ENCODE results near the gene STK24. TPM values are rescaled to one million over a fixed set of nuclear protein-coding genes. Genes with fewer than 3 reads are reported as not detected.

The STK24 gene
- total RNA-seq, 2 experiments from 2014 or later = 60.4 to 88.7 TPM

GRCh38 chr13:98475522-98475921 lies 101.4 kb downstream of the STK24 start:
- no peak for DNase-seq (ENCODE audit: low spot score)
- H3K9me3 ChIP-seq (ENCODE audit: low read length) = no peaks in the 10 kb centered on the region
- peaks cover 20% of the 10 kb centered on the region for H3K79me2 ChIP-seq (ENCODE audit: insufficient read depth, low read depth, low read length)
- H4K20me1 ChIP-seq (ENCODE audit: insufficient read depth, low read length) = no peaks in the 10 kb centered on the region
- intact Hi-C loops (cut with micrococcal nuclease; ENCODE audit: unreplicated experiment) = no loop called here
- H3K36me3 ChIP-seq (ENCODE audit: insufficient read depth, low read length) = peaks cover 37% of the 10 kb centered on the region
- ChIA-PET CTCF (ENCODE audit: unreplicated experiment) (no interaction called here), POLR2A (no interaction called here)
- H3K4me3 ChIP-seq (ENCODE audit: low read depth, low read length, poor library complexity, severe bottlenecking) = no peak overlapping the region
- H3K4me2 ChIP-seq (ENCODE audit: low read length) = no peak overlapping the region
- no peaks in the 10 kb centered on the region for H3K9me2 ChIP-seq (ENCODE audit: insufficient read depth, low read length)
- H3K27ac ChIP-seq (ENCODE audit: low read depth, low read length, poor library complexity, severe bottlenecking) = no peak overlapping the region
- no TSS peak for BruUV-seq (replicated peaks)
- no peak overlapping the region for H2AFZ ChIP-seq (ENCODE audit: low read length)
- peaks cover 30% of the 10 kb centered on the region for H3K4me1 ChIP-seq (ENCODE audit: insufficient read depth, low read length, poor library complexity, severe bottlenecking)
- TF ChIP-seq EZH2phosphoT487 (IDR thresholded peaks at IDR 0.05; ENCODE audit: borderline replicate concordance, low read depth, low read length) (no peak), CTCF (conservative IDR thresholded peaks at IDR 0.05; ENCODE audit: low read length) (no peak)

GRCh38 chr13:98474761-98475160 lies 102.1 kb downstream of the STK24 start:
- intact Hi-C loops (cut with micrococcal nuclease; ENCODE audit: unreplicated experiment) = no loop called here
- peaks cover 29% of the 10 kb centered on the region for H3K4me1 ChIP-seq (ENCODE audit: insufficient read depth, low read length, poor library complexity, severe bottlenecking)

More at GRCh38 chr13:98474761-98475160, 102.1 kb downstream of the STK24 start:
- H3K4me3 ChIP-seq (ENCODE audit: low read depth, low read length, poor library complexity, severe bottlenecking) = no peak overlapping the region
- no peak for DNase-seq (ENCODE audit: low spot score)
- H3K27ac ChIP-seq (ENCODE audit: low read depth, low read length, poor library complexity, severe bottlenecking) = no peak overlapping the region
- no peaks in the 10 kb centered on the region for H3K9me3 ChIP-seq (ENCODE audit: low read length)
- H3K9me2 ChIP-seq (ENCODE audit: insufficient read depth, low read length) = no peaks in the 10 kb centered on the region
- CTCF ChIA-PET (ENCODE audit: unreplicated experiment) = no interaction called here
- no peak overlapping the region for H3K4me2 ChIP-seq (ENCODE audit: low read length)
- no peaks in the 10 kb centered on the region for H4K20me1 ChIP-seq (ENCODE audit: insufficient read depth, low read length)
- no peak for TF ChIP-seq CTCF (conservative IDR thresholded peaks at IDR 0.05; ENCODE audit: low read length)
- TF ChIP-seq EZH2phosphoT487 (IDR thresholded peaks at IDR 0.05; ENCODE audit: borderline replicate concordance, low read depth, low read length) = no peak
- H3K79me2 ChIP-seq (ENCODE audit: insufficient read depth, low read depth, low read length) = peaks cover 20% of the 10 kb centered on the region
- POLR2A ChIA-PET = no interaction called here
- no peak overlapping the region for H2AFZ ChIP-seq (ENCODE audit: low read length)
- peaks cover 37% of the 10 kb centered on the region for H3K36me3 ChIP-seq (ENCODE audit: insufficient read depth, low read length)
- BruUV-seq (replicated peaks) = no TSS peak

All from OCI-LY7 (cell line).